ENCODE results near the gene INPP5E.

DNA sequence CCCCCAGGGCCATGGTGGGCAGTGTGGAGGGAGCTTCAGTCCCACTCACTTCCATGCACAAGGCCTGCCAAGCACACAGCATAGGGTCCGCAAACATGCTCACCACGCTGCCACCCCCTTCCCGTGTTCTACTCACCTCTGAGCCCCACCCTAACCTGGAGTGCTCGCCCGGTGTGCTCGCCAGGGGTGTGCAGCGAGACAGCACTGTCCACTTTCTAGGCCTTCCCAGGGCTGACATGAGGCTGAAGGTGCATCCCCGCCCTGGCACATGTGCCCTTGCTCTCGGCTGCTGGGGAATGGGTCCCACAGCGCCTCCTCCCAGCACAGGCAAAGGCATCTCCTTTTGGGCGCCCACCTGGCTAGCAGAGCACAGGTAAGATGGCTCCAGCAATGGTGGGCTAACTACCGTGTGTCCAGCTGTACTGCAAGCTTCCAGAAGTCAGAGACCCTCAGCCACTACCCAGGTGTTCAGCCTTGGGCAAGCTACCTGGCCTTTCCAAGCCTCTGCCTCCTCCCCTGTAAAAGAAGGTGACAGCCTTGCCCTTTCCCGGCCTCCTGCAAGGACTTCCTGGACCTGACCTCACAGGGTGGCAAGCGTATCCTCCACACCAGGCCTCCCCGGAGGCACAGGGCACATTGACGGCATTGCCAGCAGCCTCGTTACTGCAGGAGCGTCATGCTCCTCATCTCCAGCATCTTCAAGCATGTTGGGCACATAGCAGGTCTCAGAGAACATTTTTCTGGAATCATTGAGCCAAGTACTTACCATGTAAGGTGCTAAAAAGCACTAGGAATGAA, 47.4 kb upstream of the INPP5E start:
- TF ChIP-seq, protein P1, sequence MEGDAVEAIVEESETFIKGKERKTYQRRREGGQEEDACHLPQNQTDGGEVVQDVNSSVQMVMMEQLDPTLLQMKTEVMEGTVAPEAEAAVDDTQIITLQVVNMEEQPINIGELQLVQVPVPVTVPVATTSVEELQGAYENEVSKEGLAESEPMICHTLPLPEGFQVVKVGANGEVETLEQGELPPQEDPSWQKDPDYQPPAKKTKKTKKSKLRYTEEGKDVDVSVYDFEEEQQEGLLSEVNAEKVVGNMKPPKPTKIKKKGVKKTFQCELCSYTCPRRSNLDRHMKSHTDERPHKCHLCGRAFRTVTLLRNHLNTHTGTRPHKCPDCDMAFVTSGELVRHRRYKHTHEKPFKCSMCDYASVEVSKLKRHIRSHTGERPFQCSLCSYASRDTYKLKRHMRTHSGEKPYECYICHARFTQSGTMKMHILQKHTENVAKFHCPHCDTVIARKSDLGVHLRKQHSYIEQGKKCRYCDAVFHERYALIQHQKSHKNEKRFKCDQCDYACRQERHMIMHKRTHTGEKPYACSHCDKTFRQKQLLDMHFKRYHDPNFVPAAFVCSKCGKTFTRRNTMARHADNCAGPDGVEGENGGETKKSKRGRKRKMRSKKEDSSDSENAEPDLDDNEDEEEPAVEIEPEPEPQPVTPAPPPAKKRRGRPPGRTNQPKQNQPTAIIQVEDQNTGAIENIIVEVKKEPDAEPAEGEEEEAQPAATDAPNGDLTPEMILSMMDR (IDR thresholded peaks at IDR 0.05), result no peak
- TF ChIP-seq EP300 (IDR thresholded peaks at IDR 0.05) (no peak), POLR2A (IDR thresholded peaks at IDR 0.05; ENCODE audit: low read depth) (no peak)

All from esophagus muscularis mucosa (tissue), 4 donors.